Activated naive CD4-positive, alpha-beta T cell treated with anti-CD3 and anti-CD28 coated beads, Interleukin-2, amount 50 U/mL, for 72 hours (primary cell): ENCODE data around the gene RNASEH1. TPM values are rescaled to one million over a fixed set of nuclear protein-coding genes. Genes with fewer than 3 reads are reported as not detected.
"Not testable (repeated sequence)": the region's sequence is repeated elsewhere in the genome, so short reads cannot be mapped to it uniquely, and the experiment has no call there.

ENCODE experiments used
- ATAC-seq, 2 donors: fragments of 150-1000 bp; cut with Tn5 transposase; 2 replicates each; pipeline ENCODE4 v1.10.0; 2021; ENCODE audit warnings: mild to moderate bottlenecking in 2 of 2, moderate library complexity in 2 of 2
- DNase-seq, 2 donors: peaks; one replicate each; pipeline ENCODE4 v3.0.0; 2021 to 2022; ENCODE audit warnings: low spot score in 2 of 2
- H3K27ac Mint-ChIP-seq, 2 donors: one replicate each; pipeline ENCODE4 v1.8.0; 2022; ENCODE audit warnings: mild to moderate bottlenecking in 2 of 2, mixed read lengths in 2 of 2
- H3K36me3 Mint-ChIP-seq, 2 donors: one replicate each; pipeline ENCODE4 v1.8.0; 2022; ENCODE audit warnings: mixed read lengths in 2 of 2
- H3K9me3 Mint-ChIP-seq, 2 donors: one replicate each; pipeline ENCODE4 v1.8.0; 2022; ENCODE audit warnings: mixed read lengths in 2 of 2
- total RNA-seq, 2 donors: library from RNA; stranded (reverse); gene quantifications; one replicate each; pipeline ENCODE4 v1.2.3, GENCODE V29; 2022

Gene RNASEH1
- total RNA-seq, 2 donors from 2014 or later: 18.3 to 21.9 TPM

GRCh38 chr2:3575534-3576262 lies 17.6 kb upstream of the RNASEH1 start:
- ATAC-seq (peak; percentile 20 to 39), DNase-seq (no peak)
- Mint-ChIP-seq H3K36me3 (peaks cover 48 to 50% of the 10 kb centered on the region in 2 donors), H3K27ac (peak overlapping the region; percentile 94 to 98), H3K9me3 (no peaks in the 10 kb centered on the region)

GRCh38 chr2:3574155-3574554 lies 16.0 kb upstream of the RNASEH1 start:
- ATAC-seq (no peak), DNase-seq (no peak)
- Mint-ChIP-seq H3K27ac (peak overlapping the region in 1 of 2 donors; percentile 94), H3K36me3 (peaks cover 36 to 39% of the 10 kb centered on the region in 2 donors), H3K9me3 (no peaks in the 10 kb centered on the region)

- ATAC-seq (no peak), DNase-seq (no peak)
- Mint-ChIP-seq H3K27ac (no peak overlapping the region), H3K36me3 (peaks cover 21 to 25% of the 10 kb centered on the region in 2 donors), H3K9me3 (no peaks in the 10 kb centered on the region)
Measured at GRCh38 chr2:3572620-3573019, 14.5 kb upstream of the RNASEH1 start.

GRCh38 chr2:3571284-3571683 lies 13.2 kb upstream of the RNASEH1 start:
- DNase-seq: no peak
- Mint-ChIP-seq H3K36me3 (peaks cover 13 to 14% of the 10 kb centered on the region in 2 donors), H3K27ac (no peak overlapping the region), H3K9me3 (no peaks in the 10 kb centered on the region)
- ATAC-seq: no peak

GRCh38 chr2:3569656-3570055 lies 11.5 kb upstream of the RNASEH1 start:
- not testable (repeated sequence) for H3K9me3 Mint-ChIP-seq, H3K36me3 Mint-ChIP-seq, DNase-seq, ATAC-seq, H3K27ac Mint-ChIP-seq

- H3K9me3 Mint-ChIP-seq: no peaks in the 10 kb centered on the region
- peaks cover 0 to 5% of the 10 kb centered on the region in 2 donors for H3K36me3 Mint-ChIP-seq
- ATAC-seq: no peak
- H3K27ac Mint-ChIP-seq: no peak overlapping the region
- no peak for DNase-seq
Measured at GRCh38 chr2:3566806-3567205, 8.7 kb upstream of the RNASEH1 start.

- no peak for DNase-seq
- H3K36me3 Mint-ChIP-seq: peaks cover 0 to 14% of the 10 kb centered on the region in 2 donors
- ATAC-seq: no peak
- H3K9me3 Mint-ChIP-seq: no peaks in the 10 kb centered on the region
- H3K27ac Mint-ChIP-seq: no peak overlapping the region
Measured at GRCh38 chr2:3565117-3565516, 7.0 kb upstream of the RNASEH1 start.

GRCh38 chr2:3563521-3563976 lies 5.4 kb upstream of the RNASEH1 start:
- DNase-seq (no peak), ATAC-seq (peak in 1 of 2 donors; percentile 17)
- Mint-ChIP-seq H3K27ac (no peak overlapping the region), H3K9me3 (no peaks in the 10 kb centered on the region), H3K36me3 (peaks cover 0 to 22% of the 10 kb centered on the region in 2 donors)

GRCh38 chr2:3557639-3558204 lies 411 bp downstream of the RNASEH1 start:
- no peaks in the 10 kb centered on the region for H3K9me3 Mint-ChIP-seq
- DNase-seq: no peak
- H3K27ac Mint-ChIP-seq: peak overlapping the region; percentile 96 to 99
- H3K36me3 Mint-ChIP-seq: peaks cover 15 to 46% of the 10 kb centered on the region in 2 donors
- no peak for ATAC-seq

- DNase-seq (no peak), ATAC-seq (no peak)
- Mint-ChIP-seq H3K27ac (peak overlapping the region in 1 of 2 donors; percentile 51), H3K9me3 (no peaks in the 10 kb centered on the region), H3K36me3 (peaks cover 22 to 47% of the 10 kb centered on the region in 2 donors)
Measured at GRCh38 chr2:3553946-3554345, 4.2 kb downstream of the RNASEH1 start.

GRCh38 chr2:3547915-3548314 lies 10.2 kb downstream of the RNASEH1 start:
- no peaks in the 10 kb centered on the region for H3K9me3 Mint-ChIP-seq
- peaks cover 32 to 35% of the 10 kb centered on the region in 2 donors for H3K36me3 Mint-ChIP-seq
- no peak for DNase-seq
- peak in 1 of 2 donors; percentile 56 for ATAC-seq
- H3K27ac Mint-ChIP-seq: peak overlapping the region in 1 of 2 donors; percentile 21

- DNase-seq: no peak
- no peak overlapping the region for H3K27ac Mint-ChIP-seq
- no peaks in the 10 kb centered on the region for H3K9me3 Mint-ChIP-seq
- H3K36me3 Mint-ChIP-seq: peaks cover 32 to 33% of the 10 kb centered on the region in 2 donors
- ATAC-seq: no peak
Measured at GRCh38 chr2:3545788-3546478, 12.2 kb downstream of the RNASEH1 start.

- no peak for ATAC-seq
Measured at GRCh38 chr2:3543023-3543683, 15.0 kb downstream of the RNASEH1 start.

GRCh38 chr2:3542107-3542506 lies 16.0 kb downstream of the RNASEH1 start:
- no peak for ATAC-seq
- Mint-ChIP-seq H3K27ac (no peak overlapping the region), H3K9me3 (no peaks in the 10 kb centered on the region), H3K36me3 (peaks cover 7 to 23% of the 10 kb centered on the region in 2 donors)
- no peak for DNase-seq

More at GRCh38 chr2:3543023-3543683, 15.0 kb downstream of the RNASEH1 start:
- DNase-seq: no peak
- Mint-ChIP-seq H3K36me3 (peaks cover 11 to 26% of the 10 kb centered on the region in 2 donors), H3K27ac (no peak overlapping the region), H3K9me3 (no peaks in the 10 kb centered on the region)

GRCh38 chr2:3539836-3540235 lies 18.3 kb downstream of the RNASEH1 start:
- Mint-ChIP-seq H3K27ac (no peak overlapping the region), H3K9me3 (no peaks in the 10 kb centered on the region), H3K36me3 (peaks cover 0 to 15% of the 10 kb centered on the region in 2 donors)
- DNase-seq (no peak), ATAC-seq (no peak)

GRCh38 chr2:3536682-3537632 lies 21.2 kb downstream of the RNASEH1 start:
- H3K9me3 Mint-ChIP-seq: no peaks in the 10 kb centered on the region
- peak overlapping the region; percentile 76 to 87 for H3K27ac Mint-ChIP-seq
- peaks cover 0 to 7% of the 10 kb centered on the region in 2 donors for H3K36me3 Mint-ChIP-seq
- ATAC-seq: peak; percentile 53 to 65
- DNase-seq: peak in 1 of 2 donors; percentile 24
